Naive thymus-derived CD4-positive, alpha-beta T cell (primary cell): ENCODE data around the gene USP3. TPM values are rescaled to one million over a fixed set of nuclear protein-coding genes. Genes with fewer than 3 reads are reported as not detected.
A peak's percentile ranks its signal among the peaks of the same experiment; 100 is the strongest.

Source experiments
- ATAC-seq: fragments of 150-1000 bp; cut with Tn5 transposase; 2 replicates; pipeline ENCODE4 v1.10.0; 2021; ENCODE audit warnings: mild to moderate bottlenecking, moderate library complexity
- CTCF ChIA-PET: fragments of 350-600 bp; sonication (Branson Sonifier 250); formaldehyde crosslinking; loops from one replicate; lab custom pipeline; 2021; ENCODE audit warnings: antibody characterized with exemption; lab: Charles Lee
- POLR2A ChIA-PET: fragments of 350-600 bp; sonication (Branson Sonifier 250); formaldehyde crosslinking; loops from one replicate; lab custom pipeline; 2021; ENCODE audit warnings: antibody characterized with exemption, inconsistent platforms; lab: Charles Lee
- DNase-seq, 9 donors: peaks; one replicate each; pipeline versions ENCODE4 v3.0.0 to v3.0.0-alpha.2; 2020 to 2022; ENCODE audit warnings: mixed read lengths in 1 of 9
- H3K27ac ChIP-seq: one replicate; pipeline ENCODE4 v1.7.0; 2013; ENCODE audit warnings: mild to moderate bottlenecking, low read depth, low read length, moderate library complexity
- H3K27me3 ChIP-seq, 2 donors: one replicate each; pipeline ENCODE4 v1.7.0; 2013; ENCODE audit warnings: low read length in 2 of 2, mild to moderate bottlenecking in 2 of 2, moderate library complexity in 2 of 2; ENCODE audit not compliant: control insufficient read depth in 2 of 2, insufficient read depth in 2 of 2
- H3K36me3 ChIP-seq, 3 experiments: 1 replicate in 2 of 3; 2 replicates in 1 of 3; pipeline ENCODE4 v1.7.0; 2013; ENCODE audit warnings: low read length in 3 of 3, mild to moderate bottlenecking in 3 of 3, moderate library complexity in 1 of 3; ENCODE audit not compliant: insufficient read depth in 3 of 3, control insufficient read depth in 2 of 3
- H3K4me1 ChIP-seq, 2 donors: one replicate each; pipeline ENCODE4 v1.7.0; 2013; ENCODE audit warnings: low read length in 2 of 2, mild to moderate bottlenecking in 2 of 2, moderate library complexity in 1 of 2; ENCODE audit not compliant: control insufficient read depth in 2 of 2, insufficient read depth in 2 of 2
- H3K4me3 ChIP-seq: 2 replicates; pipeline ENCODE4 v1.7.0; 2013; ENCODE audit warnings: mild to moderate bottlenecking, low read length
- H3K9me3 ChIP-seq, 3 experiments: 1 replicate in 2 of 3; 2 replicates in 1 of 3; pipeline ENCODE4 v1.7.0; 2013; ENCODE audit warnings: low read length in 3 of 3; ENCODE audit not compliant: control insufficient read depth in 2 of 3
- H3K27ac Mint-ChIP-seq, 9 donors: one replicate each; pipeline ENCODE4 v1.8.0; 2020 to 2022; ENCODE audit warnings: mixed read lengths in 9 of 9, mild to moderate bottlenecking in 8 of 9, moderate library complexity in 5 of 9, inconsistent platforms in 2 of 9
- H3K27me3 Mint-ChIP-seq, 5 donors: one replicate each; pipeline ENCODE4 v1.8.0; 2021 to 2022; ENCODE audit warnings: mixed read lengths in 5 of 5, mild to moderate bottlenecking in 1 of 5
- H3K36me3 Mint-ChIP-seq, 5 donors: one replicate each; pipeline ENCODE4 v1.8.0; 2020 to 2022; ENCODE audit warnings: mixed read lengths in 5 of 5, mild to moderate bottlenecking in 3 of 5, inconsistent platforms in 1 of 5
- H3K4me1 Mint-ChIP-seq, 7 donors: one replicate each; pipeline ENCODE4 v1.8.0; 2020 to 2022; ENCODE audit warnings: mixed read lengths in 7 of 7, mild to moderate bottlenecking in 3 of 7, inconsistent platforms in 1 of 7
- H3K4me3 Mint-ChIP-seq, 10 donors: one replicate each; pipeline ENCODE4 v1.8.0; 2020 to 2022; ENCODE audit warnings: mild to moderate bottlenecking in 10 of 10, mixed read lengths in 10 of 10, moderate library complexity in 6 of 10, inconsistent platforms in 2 of 10
- H3K9me3 Mint-ChIP-seq, 11 donors: one replicate each; pipeline ENCODE4 v1.8.0; 2020 to 2022; ENCODE audit warnings: mixed read lengths in 11 of 11, mild to moderate bottlenecking in 4 of 11, inconsistent platforms in 1 of 11, moderate library complexity in 1 of 11
- intact Hi-C, 2 donors: fragments of 100-400 bp; cut with micrococcal nuclease; formaldehyde crosslinking; loops; one replicate each; pipeline ENCODE4 v1.15.1; 2023
- polyA plus RNA-seq, 2 donors: library from polyadenylated mRNA; unstranded; fragments of 300-500 nt; fragmentation: Illumina TruSeq; gene quantifications; one replicate each; pipeline ENCODE4 v1.2.3, GENCODE V29; 2021
- total RNA-seq, 6 experiments: library from RNA in 5 of 6; stranded (reverse) in 5 of 6; gene quantifications; 1 replicate in 5 of 6; 2 replicates in 1 of 6; pipeline ENCODE4 v1.2.3 and lab custom pipeline; 2021 to 2026

USP3 gene
- total and polyA plus RNA-seq, 7 experiments from 2014 or later: 53.3 to 288 (median 140) TPM

GRCh38 chr15:63564093-63564492, 59.7 kb downstream of the USP3 start:
- intact Hi-C loops: no loop called here
- Mint-ChIP-seq H3K4me3 (no peak overlapping the region), H3K9me3 (no peaks in the 10 kb centered on the region), H3K36me3 (peaks cover 15 to 54% (median 34%) of the 10 kb centered on the region in 5 donors), H3K27me3 (no peaks in the 10 kb centered on the region), H3K4me1 (peaks cover 2 to 25% (median 9%) of the 10 kb centered on the region in 7 donors), H3K27ac (peak overlapping the region in 4 of 9 donors; percentile 40 to 68 (median 60))
- Histone ChIP-seq H3K27me3 (no peaks in the 10 kb centered on the region), H3K4me3 (no peak overlapping the region), H3K4me1 (no peaks in the 10 kb centered on the region), H3K9me3 (no peaks in the 10 kb centered on the region), H3K36me3 (peaks cover 12 to 61% (median 24%) of the 10 kb centered on the region in 3 experiments), H3K27ac (no peak overlapping the region)
- CTCF ChIA-PET: interaction anchor here (0.6 to 1.2 kb wide), 4 partner anchors 18 to 98 kb away, joined by 3 to 4 read pairs (median 3); no protein-coding TSS in a partner anchor
- no peak for ATAC-seq
- POLR2A ChIA-PET: interaction anchor here (0.9 to 1.9 kb wide), 2 partner anchors 36 to 62 kb away, joined by 3 to 5 read pairs; no protein-coding TSS in a partner anchor
- no peak for DNase-seq

GRCh38 chr15:63565536-63566186, 61.3 kb downstream of the USP3 start:
- peak overlapping the region in 8 of 9 donors; percentile 4 to 77 (median 36) for H3K27ac Mint-ChIP-seq
- peaks cover 4 to 21% (median 9%) of the 10 kb centered on the region in 7 donors for H3K4me1 Mint-ChIP-seq
- DNase-seq (no peak), ATAC-seq (no peak)
- intact Hi-C loops: no loop called here
- H3K9me3 Mint-ChIP-seq: no peaks in the 10 kb centered on the region
- H3K4me3 Mint-ChIP-seq: no peak overlapping the region
- ChIA-PET CTCF (interaction anchor here (1.0 to 1.2 kb wide), 2 partner anchors 44 to 78 kb away, joined by 3 read pairs; no protein-coding TSS in a partner anchor), POLR2A (no interaction called here)
- Histone ChIP-seq H3K4me1 (no peaks in the 10 kb centered on the region), H3K27ac (no peak overlapping the region), H3K9me3 (no peaks in the 10 kb centered on the region), H3K27me3 (no peaks in the 10 kb centered on the region), H3K36me3 (peaks cover 9 to 59% (median 20%) of the 10 kb centered on the region in 3 experiments), H3K4me3 (no peak overlapping the region)
- peaks cover 8 to 47% (median 26%) of the 10 kb centered on the region in 5 donors for H3K36me3 Mint-ChIP-seq
- H3K27me3 Mint-ChIP-seq: no peaks in the 10 kb centered on the region

- DNase-seq (no peak), ATAC-seq (no peak)
Measured at GRCh38 chr15:63572749-63573464, 68.5 kb downstream of the USP3 start.

GRCh38 chr15:63573533-63573932, 69.1 kb downstream of the USP3 start:
- H3K27ac ChIP-seq: no peak overlapping the region
- Mint-ChIP-seq H3K4me1 (peaks cover 0 to 26% (median 7%) of the 10 kb centered on the region in 7 donors), H3K27ac (peak overlapping the region in 6 of 9 donors; percentile 2 to 66 (median 7)), H3K9me3 (no peaks in the 10 kb centered on the region), H3K36me3 (peaks cover 13 to 48% (median 27%) of the 10 kb centered on the region in 5 donors), H3K27me3 (no peaks in the 10 kb centered on the region), H3K4me3 (no peak overlapping the region)
- H3K27me3 ChIP-seq: no peaks in the 10 kb centered on the region
- intact Hi-C loops: no loop called here
- POLR2A ChIA-PET: no interaction called here
- peaks cover 11 to 64% (median 29%) of the 10 kb centered on the region in 3 experiments for H3K36me3 ChIP-seq
- DNase-seq (no peak), ATAC-seq (no peak)
- H3K4me1 ChIP-seq: no peaks in the 10 kb centered on the region
- H3K4me3 ChIP-seq: no peak overlapping the region
- CTCF ChIA-PET: no interaction called here
- no peaks in the 10 kb centered on the region for H3K9me3 ChIP-seq

More at GRCh38 chr15:63572749-63573464, 68.5 kb downstream of the USP3 start:
- Histone ChIP-seq H3K9me3 (no peaks in the 10 kb centered on the region), H3K27ac (no peak overlapping the region), H3K4me1 (no peaks in the 10 kb centered on the region), H3K36me3 (peaks cover 11 to 67% (median 29%) of the 10 kb centered on the region in 3 experiments), H3K27me3 (no peaks in the 10 kb centered on the region), H3K4me3 (no peak overlapping the region)
- Mint-ChIP-seq H3K27me3 (no peaks in the 10 kb centered on the region), H3K36me3 (peaks cover 15 to 52% (median 31%) of the 10 kb centered on the region in 5 donors), H3K4me3 (no peak overlapping the region), H3K27ac (peak overlapping the region in 5 of 9 donors; percentile 5 to 66 (median 8)), H3K9me3 (no peaks in the 10 kb centered on the region), H3K4me1 (peaks cover 0 to 30% (median 7%) of the 10 kb centered on the region in 7 donors)
- ChIA-PET CTCF (no interaction called here), POLR2A (interaction anchor here (0.6 kb wide), 1 partner anchor 30 kb away, joined by 4 read pairs; no protein-coding TSS in a partner anchor)
- intact Hi-C loops: no loop called here

GRCh38 chr15:63575312-63575711, 70.9 kb downstream of the USP3 start:
- no peak overlapping the region for H3K4me3 Mint-ChIP-seq
- H3K4me1 Mint-ChIP-seq: peaks cover 0 to 35% (median 6%) of the 10 kb centered on the region in 7 donors
- Histone ChIP-seq H3K27me3 (no peaks in the 10 kb centered on the region), H3K9me3 (no peaks in the 10 kb centered on the region), H3K4me1 (no peaks in the 10 kb centered on the region), H3K27ac (no peak overlapping the region), H3K4me3 (no peak overlapping the region), H3K36me3 (peaks cover 16 to 65% (median 21%) of the 10 kb centered on the region in 3 experiments)
- H3K27me3 Mint-ChIP-seq: no peaks in the 10 kb centered on the region
- H3K9me3 Mint-ChIP-seq: no peaks in the 10 kb centered on the region
- H3K36me3 Mint-ChIP-seq: peaks cover 13 to 45% (median 36%) of the 10 kb centered on the region in 5 donors
- peak overlapping the region in 2 of 9 donors; percentile 5 to 21 for H3K27ac Mint-ChIP-seq
- ChIA-PET CTCF (no interaction called here), POLR2A (interaction anchor here (0.9 kb wide), 1 partner anchor 11 kb away, joined by 3 read pairs; no protein-coding TSS in a partner anchor)
- intact Hi-C loops: loop anchor here in 1 of 2 donors (2.0 kb wide), 1 partner anchor 23 kb away; no protein-coding TSS in a partner anchor
- DNase-seq (no peak), ATAC-seq (no peak)

GRCh38 chr15:63576441-63576840, 72.0 kb downstream of the USP3 start:
- Mint-ChIP-seq H3K36me3 (peaks cover 13 to 47% (median 30%) of the 10 kb centered on the region in 5 donors), H3K4me3 (no peak overlapping the region), H3K4me1 (peaks cover 0 to 27% (median 7%) of the 10 kb centered on the region in 7 donors), H3K27ac (peak overlapping the region in 4 of 9 donors; percentile 20 to 74 (median 54)), H3K27me3 (no peaks in the 10 kb centered on the region), H3K9me3 (no peaks in the 10 kb centered on the region)
- no peak overlapping the region for H3K4me3 ChIP-seq
- H3K27ac ChIP-seq: no peak overlapping the region
- H3K4me1 ChIP-seq: no peaks in the 10 kb centered on the region
- DNase-seq (no peak), ATAC-seq (no peak)
- POLR2A ChIA-PET: interaction anchor here (0.6 to 1.0 kb wide), 3 partner anchors 9 to 743 kb away, joined by 3 to 4 read pairs (median 3); no protein-coding TSS in a partner anchor
- peaks cover 16 to 61% (median 20%) of the 10 kb centered on the region in 3 experiments for H3K36me3 ChIP-seq
- intact Hi-C loops: no loop called here
- H3K27me3 ChIP-seq: no peaks in the 10 kb centered on the region
- H3K9me3 ChIP-seq: no peaks in the 10 kb centered on the region
- CTCF ChIA-PET: no interaction called here
